Kidney (tissue), 14 donors: Measurements from ENCODE around the gene SEC24D. TPM values are rescaled to one million over a fixed set of nuclear protein-coding genes. Genes with fewer than 3 reads are reported as not detected.

Experiments used
- DNase-seq, 5 donors: peaks; one replicate each; pipeline ENCODE4 v3.0.0-alpha.2; 2013 to 2020
- FAIRE-seq: peaks from 2 replicates; lab custom pipeline; 2012; peaks lifted over from hg19 to GRCh38; lab: Jason Lieb, UNC
- H3K27ac ChIP-seq, 2 donors: one replicate each; pipeline ENCODE4 v1.7.0; 2013; ENCODE audit warnings: low read depth in 2 of 2, low read length in 2 of 2, inconsistent platforms in 1 of 2
- H3K27me3 ChIP-seq: one replicate; pipeline ENCODE4 v1.7.1; 2013; ENCODE audit warnings: low read length, inconsistent platforms; ENCODE audit not compliant: control insufficient read depth, insufficient read depth
- H3K36me3 ChIP-seq, 3 donors: one replicate each; pipeline versions ENCODE4 v1.7.0 to v1.7.1; 2013; ENCODE audit warnings: low read length in 3 of 3, control low read depth in 1 of 3, inconsistent platforms in 1 of 3; ENCODE audit not compliant: insufficient read depth in 3 of 3, control insufficient read depth in 2 of 3
- H3K4me1 ChIP-seq, 3 donors: one replicate each; pipeline versions ENCODE4 v1.7.0 to v1.7.1; 2013; ENCODE audit warnings: low read length in 3 of 3, inconsistent platforms in 1 of 3, low read depth in 1 of 3; ENCODE audit not compliant: control insufficient read depth in 2 of 3, insufficient read depth in 2 of 3
- H3K4me3 ChIP-seq, 3 donors: one replicate each; pipeline versions ENCODE4 v1.7.0 to v1.8.1; 2013; ENCODE audit warnings: low read length in 3 of 3, control low read depth in 1 of 3, inconsistent platforms in 1 of 3
- H3K9ac ChIP-seq, 3 donors: one replicate each; pipeline versions ENCODE4 v1.7.0 to v1.7.1; 2013; ENCODE audit warnings: low read length in 3 of 3, control low read depth in 1 of 3, inconsistent platforms in 1 of 3
- H3K9me3 ChIP-seq, 3 donors: one replicate each; pipeline versions ENCODE4 v1.7.0 to v1.7.1; 2013; ENCODE audit warnings: low read length in 3 of 3, control low read depth in 1 of 3, inconsistent platforms in 1 of 3; ENCODE audit not compliant: control insufficient read depth in 2 of 3, insufficient read depth in 1 of 3
- CTCF ChIP-seq: IDR thresholded peaks from 3 replicates; pipeline ENCODE4 v1.5.1; 2012; ENCODE audit warnings: mild to moderate bottlenecking, moderate library complexity, borderline replicate concordance; ENCODE audit not compliant: insufficient read depth; ENCODE audit errors: extremely low read depth
- intact Hi-C: fragments of 100-400 bp; cut with DNase I; formaldehyde crosslinking; loops from one replicate; pipeline ENCODE4 v1.11.1; 2022
- polyA plus RNA-seq: library from polyadenylated mRNA; stranded (reverse); fragments of 350-450 nt; fragmentation: Illumina TruSeq; extraction: RNeasy Lipid Tissue Mini Kit (QIAGEN cat#74804); gene quantifications from one replicate; pipeline ENCODE4 v1.2.3, GENCODE V29; 2014; ENCODE audit warnings: low read depth, low replicate concordance; ENCODE audit not compliant: insufficient read depth
- total RNA-seq: library from RNA; stranded (reverse); fragmentation: NEBNext Ultra II Directional; extraction: Animal tissue kit (Norgen Biotek cat#: 25700); gene quantifications from one replicate; pipeline ENCODE4 v1.2.1, GENCODE V29; 2021
- donor health status: control.
- donor health status: control.
- donor health status: control.
- donor health status: control.
- donor health status: control.
- donor health status: DM: yes; HTN: yes; CAD: no.
- donor health status: Normal renal cell carcinoma (clear cell type).

SEC24D gene
- total and polyA plus RNA-seq, 2 donors from 2014 or later, result 5.9 to 45.4 TPM

GRCh38 chr4:118801895-118802575 lies 33.9 kb downstream of the SEC24D start:
- H3K27ac ChIP-seq, result no peak overlapping the region
- TF ChIP-seq CTCF, result no peak
- no peaks in the 10 kb centered on the region for H3K9me3 ChIP-seq
- FAIRE-seq, result no peak
- H3K36me3 ChIP-seq, result peaks cover 2 to 14% (median 9%) of the 10 kb centered on the region in 3 donors
- no peaks in the 10 kb centered on the region for H3K4me1 ChIP-seq
- intact Hi-C loops, result no loop called here
- H3K27me3 ChIP-seq, result no peaks in the 10 kb centered on the region
- H3K9ac ChIP-seq, result no peak overlapping the region
- H3K4me3 ChIP-seq, result no peak overlapping the region
- DNase-seq, result no peak

DNA sequence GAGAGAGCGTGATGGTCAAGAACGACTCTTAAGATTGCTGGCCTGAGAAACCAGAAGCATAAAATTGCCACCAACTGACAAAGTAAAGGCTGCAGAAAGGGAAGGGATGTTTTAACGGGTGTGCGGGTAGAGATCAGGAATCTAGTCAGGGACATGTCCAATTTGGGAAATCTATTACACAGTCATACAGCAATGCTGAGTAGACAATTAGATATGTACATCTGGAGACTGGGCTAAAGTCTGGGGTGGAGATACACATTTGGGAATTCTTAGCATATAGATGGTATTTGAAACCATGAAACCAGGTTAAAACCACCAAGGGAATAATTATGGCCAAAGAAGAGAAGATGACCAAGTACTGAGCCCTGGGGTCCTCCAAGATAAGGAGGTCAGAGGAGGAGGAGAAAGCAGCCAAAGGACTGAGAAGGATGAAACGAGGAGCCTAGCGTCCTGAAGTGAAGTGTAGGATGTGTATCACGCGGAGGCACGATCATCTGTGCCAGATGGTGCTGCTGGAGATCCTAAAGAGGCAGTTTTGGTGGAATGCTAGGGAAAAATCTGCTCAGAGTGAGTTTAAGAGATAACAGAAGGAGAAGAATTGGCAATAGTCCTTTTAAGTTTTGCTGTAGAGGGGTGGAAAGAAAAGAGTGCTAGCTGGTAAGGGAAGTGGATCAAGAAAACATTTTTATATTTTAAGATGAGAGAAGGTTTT lies 36.5 kb downstream of the SEC24D start:
- Histone ChIP-seq H3K4me1 (no peaks in the 10 kb centered on the region), H3K9me3 (no peaks in the 10 kb centered on the region), H3K27me3 (no peaks in the 10 kb centered on the region), H3K9ac (no peak overlapping the region), H3K36me3 (peaks cover 7 to 19% (median 16%) of the 10 kb centered on the region in 3 donors), H3K4me3 (no peak overlapping the region), H3K27ac (no peak overlapping the region)
- FAIRE-seq (no peak), DNase-seq (no peak)
- intact Hi-C loops, result no loop called here
- TF ChIP-seq CTCF, result no peak

GRCh38 chr4:118798658-118799057 lies 37.3 kb downstream of the SEC24D start:
- DNase-seq, result no peak
- no peaks in the 10 kb centered on the region for H3K27me3 ChIP-seq
- no peak overlapping the region for H3K4me3 ChIP-seq
- no peaks in the 10 kb centered on the region for H3K4me1 ChIP-seq
- H3K9me3 ChIP-seq, result no peaks in the 10 kb centered on the region
- H3K36me3 ChIP-seq, result peaks cover 7 to 19% (median 16%) of the 10 kb centered on the region in 3 donors
- intact Hi-C loops, result no loop called here
- H3K9ac ChIP-seq, result no peak overlapping the region
- no peak overlapping the region for H3K27ac ChIP-seq
- TF ChIP-seq CTCF, result no peak
- no peak for FAIRE-seq
